ENCODE measurements around the gene BCL2L14. TPM values are rescaled to one million over a fixed set of nuclear protein-coding genes. Genes with fewer than 3 reads are reported as not detected.

BCL2L14 gene
- total and polyA plus RNA-seq, 2 of the 4 experiments (the other 2 are of a cell fraction): not detected

GRCh38 chr12:12064596-12064995 lies 6.1 kb upstream of the BCL2L14 start:
- no peak overlapping the region for H3K23ac ChIP-seq (ENCODE audit: low read depth, low read length)
- no peaks in the 10 kb centered on the region for H3K36me3 ChIP-seq (ENCODE audit: control insufficient read depth, insufficient read depth, low read length)
- H3K79me1 ChIP-seq (ENCODE audit: low read depth in 1 of 2, low read length in 2 of 2): no peaks in the 10 kb centered on the region
- intact Hi-C loops (cut with micrococcal nuclease): no loop called here
- no CpG with 5 or more reads among the region's 4 CpGs for WGBS, 2 experiments (ENCODE audit: extremely low coverage in 2 of 2, insufficient read length in 1 of 2)
- no peaks in the 10 kb centered on the region for H4K20me1 ChIP-seq (ENCODE audit: insufficient read depth, low read length)
- H2AFZ ChIP-seq (replicated peaks; ENCODE audit: low read length, poor library complexity): no peak overlapping the region
- DNase-seq (no peak), ATAC-seq (ENCODE audit: low read depth) (no peak)
- POLR2A ChIA-PET (ENCODE audit: unreplicated experiment): no interaction called here
- no peak overlapping the region for H3K18ac ChIP-seq (ENCODE audit: low read depth, low read length)
- H3K4me2 ChIP-seq (ENCODE audit: low read depth, low read length): no peak overlapping the region
- no peak overlapping the region for H2BK120ac ChIP-seq (ENCODE audit: low read depth, low read length)
- dilution Hi-C loops (cut with HindIII; ENCODE audit: low sequenced_read_pairs, unreplicated experiment): no loop called here
- no peak overlapping the region for H3K14ac ChIP-seq (replicated peaks; ENCODE audit: low read depth, low read length)
- peaks cover 11% of the 10 kb centered on the region for H3K27me3 ChIP-seq (ENCODE audit: control insufficient read depth, insufficient read depth, low read length)
- H4K8ac ChIP-seq (ENCODE audit: low read depth in 2 of 2, low read length in 2 of 2): no peak overlapping the region
- H3K56ac ChIP-seq (ENCODE audit: extremely low read depth, insufficient read depth, low read length): no peak overlapping the region
- CTCF ChIA-PET: no interaction called here
- no peak overlapping the region for H2BK20ac ChIP-seq (ENCODE audit: low read depth, low read length)
- H2AK9ac ChIP-seq (replicated peaks; ENCODE audit: low read depth, low read length, poor library complexity): no peak overlapping the region
- in situ Hi-C loops (cut with MboI; ENCODE audit: low sequenced_read_pairs): no loop called here
- H4K5ac ChIP-seq (ENCODE audit: low read depth, low read length): no peak overlapping the region
- no peak overlapping the region for H3K4ac ChIP-seq (ENCODE audit: low read depth, low read length)
- H3K27ac ChIP-seq (ENCODE audit: insufficient read depth, low read length): no peak overlapping the region
- H3K9ac ChIP-seq (ENCODE audit: low read depth, low read length): no peak overlapping the region
- H4K91ac ChIP-seq (ENCODE audit: insufficient read depth, low read depth, low read length): no peak overlapping the region
- no peaks in the 10 kb centered on the region for H3K9me3 ChIP-seq (ENCODE audit: control insufficient read depth, insufficient read depth, low read length)
- no peak overlapping the region for H3K4me3 ChIP-seq (ENCODE audit: insufficient read depth, low read depth, low read length)
- H2BK15ac ChIP-seq (ENCODE audit: low read depth, low read length): no peak overlapping the region
- no peak overlapping the region for H2BK5ac ChIP-seq (ENCODE audit: low read depth, low read length, poor library complexity, severe bottlenecking)
- H3K9me1 ChIP-seq (ENCODE audit: insufficient read depth, low read length): no peaks in the 10 kb centered on the region
- no peak for TF ChIP-seq MXI1 (IDR thresholded peaks at IDR 0.05; ENCODE audit: borderline replicate concordance, low read depth, low read length)
- TF ChIP-seq CEBPB (IDR thresholded peaks at IDR 0.05; ENCODE audit: low read depth, low read length): no peak
- TF ChIP-seq RCOR1 (IDR thresholded peaks at IDR 0.05; ENCODE audit: insufficient replicate concordance, low read length): no peak
- no peak for TF ChIP-seq RAD21 (IDR thresholded peaks at IDR 0.05; ENCODE audit: low read length)
- no peak for TF ChIP-seq BHLHE40 (IDR thresholded peaks at IDR 0.05; ENCODE audit: low read depth, low read length)
- no peak for TF ChIP-seq MAFK (IDR thresholded peaks at IDR 0.05; ENCODE audit: low read depth, low read length)
- no peak for TF ChIP-seq MAZ (IDR thresholded peaks at IDR 0.05; ENCODE audit: borderline replicate concordance, low read depth, low read length)
- TF ChIP-seq SMC3 (IDR thresholded peaks at IDR 0.05; ENCODE audit: low read depth, low read length): no peak
- BruUV-seq (replicated peaks): no TSS peak
- no peak overlapping the region for H2AK5ac ChIP-seq (ENCODE audit: low read depth, low read length)
- H3K4me1 ChIP-seq (ENCODE audit: control insufficient read depth, insufficient read depth, low read length): no peaks in the 10 kb centered on the region
